Progenitor cell of endocrine pancreas (in vitro differentiated cells): ENCODE data around the gene CEACAM3. TPM values are rescaled to one million over a fixed set of nuclear protein-coding genes. Genes with fewer than 3 reads are reported as not detected.

Experiments used
- DNase-seq: peaks from one replicate; pipeline ENCODE4 v3.0.0; 2021; ENCODE audit warnings: low spot score; ENCODE audit not compliant: unreplicated experiment
- H3K27ac Mint-ChIP-seq: 2 replicates; pipeline ENCODE4 v1.8.0; 2021; ENCODE audit warnings: mild to moderate bottlenecking, moderate library complexity, mixed read lengths
- H3K27me3 Mint-ChIP-seq: 2 replicates; pipeline ENCODE4 v1.8.0; 2021; ENCODE audit warnings: mixed read lengths
- H3K36me3 Mint-ChIP-seq: 2 replicates; pipeline ENCODE4 v1.8.0; 2022; ENCODE audit warnings: mixed read lengths; ENCODE audit not compliant: insufficient read depth
- H3K4me1 Mint-ChIP-seq: 2 replicates; pipeline ENCODE4 v1.8.0; 2021; ENCODE audit warnings: low read depth, mixed read lengths
- H3K4me3 Mint-ChIP-seq: 2 replicates; pipeline ENCODE4 v1.8.0; 2021; ENCODE audit warnings: low read depth, mild to moderate bottlenecking, moderate library complexity, mixed read lengths
- H3K9me3 Mint-ChIP-seq: 2 replicates; pipeline ENCODE4 v1.8.0; 2021; ENCODE audit warnings: low read depth, mixed read lengths
- CTCF ChIP-seq: fragments of 200-600 bp; sonication (generic); IDR thresholded peaks from one replicate; pipeline ENCODE4 v1.5.0; 2021; ENCODE audit warnings: antibody characterized with exemption, mild to moderate bottlenecking; ENCODE audit not compliant: unreplicated experiment
- total RNA-seq: library from RNA; stranded (reverse); gene quantifications from 2 replicates; pipeline ENCODE4 v1.2.1, GENCODE V29; 2021

CEACAM3 gene
- total RNA-seq, 1 donor from 2014 or later, result not detected

DNA sequence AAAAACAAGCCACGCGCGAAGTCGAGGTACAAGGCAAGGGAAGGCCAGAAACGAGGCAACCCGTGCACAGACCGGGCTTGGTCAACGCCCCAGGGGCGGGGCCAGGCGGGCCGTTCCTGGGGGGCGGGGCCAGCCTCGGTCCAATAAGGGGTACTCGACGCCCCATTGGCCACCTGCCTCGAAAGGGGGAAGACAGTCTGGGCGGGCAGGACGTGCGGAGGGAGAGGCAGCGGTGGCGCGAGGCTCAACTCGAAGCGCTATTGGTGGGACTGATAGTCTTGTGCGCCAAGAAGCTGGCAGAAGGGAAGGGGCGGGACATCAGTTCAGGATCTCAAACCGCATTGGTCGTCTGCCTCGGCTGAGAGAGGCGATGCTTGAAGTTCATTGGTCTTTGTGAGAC lies 48.2 kb downstream of the CEACAM3 start, which contains the start of gene LYPD4:
TSS of gene LYPD4 (minus strand) at position 83 of the 400 bp plus-strand sequence. CDS start 5,398 bp downstream, outside the sequence.
- H3K27ac Mint-ChIP-seq, result no peak within 1 kb of the TSS
- TF ChIP-seq CTCF, result no peak
- DNase-seq, result no peak
- peaks cover 27% of the 10 kb centered on the region for H3K27me3 Mint-ChIP-seq
- H3K36me3 Mint-ChIP-seq, result no peaks in the 10 kb centered on the region
- H3K4me1 Mint-ChIP-seq, result no peaks in the 10 kb centered on the region
- H3K9me3 Mint-ChIP-seq, result no peaks in the 10 kb centered on the region
- no peak within 1 kb of the TSS for H3K4me3 Mint-ChIP-seq

DNA sequence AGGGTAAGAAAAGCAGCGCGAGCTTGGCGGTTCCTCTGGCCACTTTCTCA lies 48.4 kb downstream of the CEACAM3 start, which contains the start of gene DMRTC2:
TSS of gene DMRTC2 (plus strand) at position 42 of the 50 bp plus-strand sequence. CDS start 2,387 bp downstream, outside the sequence.
- H3K4me1 Mint-ChIP-seq, result no peaks in the 10 kb centered on the region
- no peaks in the 10 kb centered on the region for H3K36me3 Mint-ChIP-seq
- H3K4me3 Mint-ChIP-seq, result no peak within 1 kb of the TSS
- peaks cover 27% of the 10 kb centered on the region for H3K27me3 Mint-ChIP-seq
- DNase-seq, result no peak
- TF ChIP-seq CTCF, result no peak
- no peaks in the 10 kb centered on the region for H3K9me3 Mint-ChIP-seq
- H3K27ac Mint-ChIP-seq, result no peak within 1 kb of the TSS

- Mint-ChIP-seq H3K27me3 (peaks cover 26% of the 10 kb centered on the region), H3K9me3 (no peaks in the 10 kb centered on the region)
These were observed 48.7 kb downstream of the CEACAM3 start for GRCh38 chr19:41845051-41845590.

DNA sequence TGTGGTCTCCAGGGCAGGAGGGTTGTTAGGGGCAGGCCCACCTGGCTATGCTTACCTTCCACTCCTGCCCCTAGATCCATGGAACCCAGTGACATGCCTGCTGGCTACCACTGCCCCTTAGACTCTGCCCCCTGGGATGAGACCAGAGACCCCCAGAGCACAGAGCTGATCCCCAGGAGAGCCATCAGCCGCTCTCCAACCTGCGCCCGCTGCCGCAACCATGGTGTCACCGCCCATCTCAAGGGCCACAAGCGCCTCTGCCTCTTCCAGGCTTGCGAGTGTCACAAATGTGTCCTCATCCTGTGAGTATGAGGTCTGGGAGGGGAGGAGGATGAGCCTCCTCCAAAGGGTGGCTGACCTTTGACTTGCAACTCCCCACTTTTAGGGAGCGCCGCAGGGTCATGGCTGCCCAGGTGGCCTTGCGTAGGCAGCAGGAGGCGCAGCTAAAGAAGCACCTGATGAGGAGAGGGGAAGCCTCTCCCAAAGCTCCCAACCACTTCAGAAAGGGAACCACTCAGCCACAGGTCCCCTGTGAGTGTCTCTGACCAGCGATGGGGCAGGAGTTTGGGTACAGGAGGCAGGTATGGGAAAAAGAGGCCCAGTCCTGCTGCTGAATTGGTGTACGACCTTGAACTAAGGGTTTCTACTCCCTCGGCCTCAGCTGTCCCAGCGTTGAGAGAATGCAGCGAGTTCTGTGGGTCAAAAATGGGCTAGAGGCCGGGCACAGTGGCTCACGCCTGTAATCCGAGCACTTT lies 51.1 kb downstream of the CEACAM3 start:
- no peaks in the 10 kb centered on the region for H3K36me3 Mint-ChIP-seq
- TF ChIP-seq CTCF, result no peak
- H3K27me3 Mint-ChIP-seq, result peaks cover 41% of the 10 kb centered on the region
- H3K4me1 Mint-ChIP-seq, result no peaks in the 10 kb centered on the region
- DNase-seq, result no peak
- H3K27ac Mint-ChIP-seq, result no peak overlapping the region
- no peaks in the 10 kb centered on the region for H3K9me3 Mint-ChIP-seq
- H3K4me3 Mint-ChIP-seq, result no peak overlapping the region

More at GRCh38 chr19:41845051-41845590, 48.7 kb downstream of the CEACAM3 start:
- H3K36me3 Mint-ChIP-seq, result no peaks in the 10 kb centered on the region
- no peak overlapping the region for H3K4me3 Mint-ChIP-seq
- H3K4me1 Mint-ChIP-seq, result no peaks in the 10 kb centered on the region
- no peak for TF ChIP-seq CTCF
- no peak overlapping the region for H3K27ac Mint-ChIP-seq
- no peak for DNase-seq

- H3K4me1 Mint-ChIP-seq, result no peaks in the 10 kb centered on the region
These were observed 52.3 kb downstream of the CEACAM3 start for GRCh38 chr19:41848666-41849065.

More at GRCh38 chr19:41848666-41849065, 52.3 kb downstream of the CEACAM3 start:
- Mint-ChIP-seq H3K27ac (no peak overlapping the region), H3K27me3 (peaks cover 50% of the 10 kb centered on the region), H3K9me3 (no peaks in the 10 kb centered on the region), H3K4me3 (no peak overlapping the region), H3K36me3 (no peaks in the 10 kb centered on the region)
- DNase-seq, result no peak
- no peak for TF ChIP-seq CTCF
